Mesangial cell (primary cell): ENCODE results near the gene AK8. TPM values are rescaled to one million over a fixed set of nuclear protein-coding genes. Genes with fewer than 3 reads are reported as not detected.

ENCODE experiments used
- total RNA-seq: library from RNA; depleted of rRNA; stranded (reverse); fragments of >200 nt; gene quantifications from 2 replicates; pipeline ENCODE4 v1.2.3, GENCODE V29; 2015

Gene AK8
- 0.49 and 2.4 TPM in 2 replicates for total RNA-seq

GRCh38 chr9:132877824-132878694, at the start of gene AK8:
TSS of gene AK8 (minus strand) at chr9:132878284. CDS start at chr9:132878255, 29 bp downstream.

GRCh38 chr9:132878695-132879456, 792 bp upstream of the AK8 start, which contains the start of gene SPACA9:
TSS of gene SPACA9 (plus strand) at chr9:132878898. CDS start at chr9:132883948, 5,050 bp downstream.

Other genes starting within 250 kb of the AK8 start
- 9.8 and 13.5 TPM in 2 replicates for gene DDX31, start 208.3 kb downstream of the AK8 start, total RNA-seq
- 11.0 and 11.7 TPM in 2 replicates for gene GTF3C4, start 207.8 kb downstream of the AK8 start, total RNA-seq
- 1.6 and 12.3 TPM in 2 replicates for gene SPACA9, start 614 bp upstream of the AK8 start, total RNA-seq
- gene TSC1, start 66.3 kb upstream of the AK8 start, total RNA-seq: 14.0 and 20.3 TPM in 2 replicates
- gene GFI1B, start 100.4 kb upstream of the AK8 start, total RNA-seq: not detected in 2 replicates
- gene GTF3C5, start 152.7 kb upstream of the AK8 start, total RNA-seq: 52.4 and 80.5 TPM in 2 replicates
- gene CEL, start 183.7 kb upstream of the AK8 start, total RNA-seq: 0.16 and 0.38 TPM in 2 replicates
- 21.0 and 35.2 TPM in 2 replicates for gene RALGDS, start 243.0 kb upstream of the AK8 start, total RNA-seq